Left forelimb (tissue), 1 donor: ENCODE data around the gene LRAT.

Experiments used
- DNase-seq: peaks from one replicate; pipeline ENCODE4 v3.0.0-alpha.2; 2018; ENCODE audit warnings: low spot score

The LRAT gene

GRCh38 chr4:154778264-154778663, 34.5 kb downstream of the LRAT start:
- DNase-seq, result no peak

GRCh38 chr4:154779362-154779947, 35.7 kb downstream of the LRAT start:
- DNase-seq, result no peak

GRCh38 chr4:154781126-154781982, 37.6 kb downstream of the LRAT start, which contains the start of gene RBM46:
Gene RBM46, plus strand, starts transcription at chr4:154781272. Its CDS starts 15,481 bp downstream, at chr4:154796753.
- DNase-seq, result no peak

GRCh38 chr4:154781983-154782293, 38.1 kb downstream of the LRAT start:
- no peak for DNase-seq
